IMR-90 (cell line): ENCODE results near the gene ANKRD11. TPM values are rescaled to one million over a fixed set of nuclear protein-coding genes. Genes with fewer than 3 reads are reported as not detected.

Experiments used
- ATAC-seq: fragments of 200-7000 bp; cut with Tn5 transposase; 2 replicates; pipeline ENCODE4 v1.9.1; 2020; ENCODE audit warnings: low read depth, mild to moderate bottlenecking, moderate library complexity
- BruUV-seq: library from RNA; stranded (reverse); fragments of 400-500 nt; replicated peaks from 2 replicates; lab custom pipeline; 2021; lab: Mats Ljungman, UMichigan
- CTCF ChIA-PET: fragments of 300-600 bp; formaldehyde crosslinking; extraction: SDS; loops from one replicate; lab custom pipeline; 2021; ENCODE audit warnings: antibody characterized with exemption; lab: Yijun Ruan, JAX
- POLR2A ChIA-PET: fragments of 300-600 bp; sonication (Branson Sonifier 250); formaldehyde crosslinking; loops from one replicate; lab custom pipeline; 2022; ENCODE audit warnings: antibody characterized with exemption; ENCODE audit not compliant: unreplicated experiment; lab: Charles Lee
- DNase-seq: peaks from one replicate; pipeline ENCODE4 v3.0.0; 2013
- H2AFZ ChIP-seq: replicated peaks from 2 replicates; pipeline ENCODE3; 2013; ENCODE audit warnings: low read length, mild to moderate bottlenecking; ENCODE audit not compliant: poor library complexity
- H2AK5ac ChIP-seq: 2 replicates; pipeline ENCODE4 v1.6.1; 2013; ENCODE audit warnings: low read depth, low read length, inconsistent platforms
- H2AK9ac ChIP-seq: replicated peaks from 2 replicates; pipeline ENCODE3; 2013; ENCODE audit warnings: mild to moderate bottlenecking, low read depth, low read length, moderate library complexity; ENCODE audit not compliant: poor library complexity
- H2BK120ac ChIP-seq: 2 replicates; pipeline ENCODE4 v1.6.1; 2013; ENCODE audit warnings: low read depth, low read length, inconsistent platforms
- H2BK15ac ChIP-seq: 3 replicates; pipeline ENCODE4 v1.6.1; 2013; ENCODE audit warnings: low read depth, low read length, inconsistent platforms
- H2BK20ac ChIP-seq: 2 replicates; pipeline ENCODE4 v1.6.1; 2013; ENCODE audit warnings: low read depth, mild to moderate bottlenecking, inconsistent platforms, low read length, moderate library complexity
- H2BK5ac ChIP-seq: 2 replicates; pipeline ENCODE4 v1.6.1; 2013; ENCODE audit warnings: mild to moderate bottlenecking, low read depth, low read length, inconsistent platforms; ENCODE audit not compliant: poor library complexity, severe bottlenecking
- H3K14ac ChIP-seq: replicated peaks from 2 replicates; pipeline ENCODE4 v1.6.1; 2013; ENCODE audit warnings: low read depth, low read length, inconsistent platforms
- H3K18ac ChIP-seq: 2 replicates; pipeline ENCODE4 v1.6.1; 2013; ENCODE audit warnings: low read depth, low read length, control low read depth
- H3K23ac ChIP-seq: 2 replicates; pipeline ENCODE4 v1.6.1; 2013; ENCODE audit warnings: low read depth, low read length, inconsistent platforms
- H3K27ac ChIP-seq: 2 replicates; pipeline ENCODE4 v1.5.1; 2013; ENCODE audit warnings: mild to moderate bottlenecking, control low read depth, low read length; ENCODE audit not compliant: insufficient read depth
- H3K27me3 ChIP-seq: 2 replicates; pipeline ENCODE4 v1.6.1; 2013; ENCODE audit warnings: low read length; ENCODE audit not compliant: control insufficient read depth, insufficient read depth
- H3K36me3 ChIP-seq: 2 replicates; pipeline ENCODE4 v1.6.1; 2013; ENCODE audit warnings: low read length, mixed read lengths; ENCODE audit not compliant: control insufficient read depth, insufficient read depth
- H3K4ac ChIP-seq: 2 replicates; pipeline ENCODE4 v1.6.1; 2013; ENCODE audit warnings: low read depth, low read length, inconsistent platforms
- H3K4me1 ChIP-seq: 2 replicates; pipeline ENCODE4 v1.6.1; 2013; ENCODE audit warnings: low read length, mixed read lengths; ENCODE audit not compliant: control insufficient read depth, insufficient read depth
- H3K4me2 ChIP-seq: 2 replicates; pipeline ENCODE4 v1.6.1; 2013; ENCODE audit warnings: low read depth, mild to moderate bottlenecking, control low read depth, low read length, moderate library complexity
- H3K4me3 ChIP-seq: 2 replicates; pipeline ENCODE4 v1.5.1; 2013; ENCODE audit warnings: low read depth, mild to moderate bottlenecking, control low read depth, low read length, moderate library complexity; ENCODE audit not compliant: insufficient read depth
- H3K56ac ChIP-seq: 2 replicates; pipeline ENCODE4 v1.6.1; 2013; ENCODE audit warnings: low read length, inconsistent platforms; ENCODE audit not compliant: insufficient read depth; ENCODE audit errors: extremely low read depth
- H3K79me1 ChIP-seq, 2 experiments: 2 replicates each; pipeline ENCODE4 v1.6.1; 2013; ENCODE audit warnings: low read length in 2 of 2, inconsistent platforms in 1 of 2, low read depth in 1 of 2
- H3K9ac ChIP-seq: 2 replicates; pipeline ENCODE4 v1.6.1; 2013; ENCODE audit warnings: low read depth, low read length, control low read depth
- H3K9me1 ChIP-seq: 2 replicates; pipeline ENCODE4 v1.6.1; 2013; ENCODE audit warnings: low read length, inconsistent platforms; ENCODE audit not compliant: insufficient read depth
- H3K9me3 ChIP-seq: 2 replicates; pipeline ENCODE4 v1.6.1; 2013; ENCODE audit warnings: low read length; ENCODE audit not compliant: control insufficient read depth, insufficient read depth
- H4K20me1 ChIP-seq: 2 replicates; pipeline ENCODE4 v1.6.1; 2013; ENCODE audit warnings: low read length, inconsistent platforms; ENCODE audit not compliant: insufficient read depth
- H4K5ac ChIP-seq: 2 replicates; pipeline ENCODE4 v1.6.1; 2013; ENCODE audit warnings: mild to moderate bottlenecking, low read depth, low read length, control low read depth
- H4K8ac ChIP-seq, 2 experiments: 2 replicates each; pipeline ENCODE4 v1.6.1; 2013; ENCODE audit warnings: low read depth in 2 of 2, low read length in 2 of 2, control low read depth in 1 of 2, inconsistent platforms in 1 of 2
- H4K91ac ChIP-seq: 2 replicates; pipeline ENCODE4 v1.6.1; 2013; ENCODE audit warnings: low read depth, low read length, inconsistent platforms; ENCODE audit not compliant: insufficient read depth
- BHLHE40 ChIP-seq: fragments of 150-350 bp; IDR thresholded peaks from 2 replicates; pipeline ENCODE4 v1.6.1; 2016; ENCODE audit warnings: mild to moderate bottlenecking, low read depth, low read length
- CHD1 ChIP-seq: IDR thresholded peaks from 2 replicates; pipeline ENCODE4 v1.6.1; 2012; ENCODE audit warnings: low read depth, low read length, improper control_type of control experiment
- CTCF ChIP-seq: conservative IDR thresholded peaks from 2 replicates; pipeline ENCODE4 v1.5.1; 2012; ENCODE audit warnings: mild to moderate bottlenecking, low read depth, low read length, improper control_type of control experiment
- ELK1 ChIP-seq: fragments of 150-350 bp; IDR thresholded peaks from 2 replicates; pipeline ENCODE4 v1.6.1; 2016; ENCODE audit warnings: low read depth, mild to moderate bottlenecking, low read length, moderate library complexity, borderline replicate concordance
- FOS ChIP-seq: fragments of 150-350 bp; IDR thresholded peaks from 2 replicates; pipeline ENCODE4 v1.6.1; 2016; ENCODE audit warnings: low read depth, low read length
- MAFK ChIP-seq: IDR thresholded peaks from 2 replicates; pipeline ENCODE4 v1.6.1; 2012; ENCODE audit warnings: low read depth, low read length, improper control_type of control experiment
- MAZ ChIP-seq: IDR thresholded peaks from 2 replicates; pipeline ENCODE4 v1.6.1; 2012; ENCODE audit warnings: low read depth, mild to moderate bottlenecking, low read length, improper control_type of control experiment, moderate library complexity, borderline replicate concordance
- MXI1 ChIP-seq: IDR thresholded peaks from 2 replicates; pipeline ENCODE4 v1.6.1; 2012; ENCODE audit warnings: low read depth, mild to moderate bottlenecking, low read length, moderate library complexity, borderline replicate concordance
- NFE2L2 ChIP-seq: fragments of 150-350 bp; IDR thresholded peaks from 2 replicates; pipeline ENCODE4 v1.6.1; 2016; ENCODE audit warnings: low read depth, mild to moderate bottlenecking, low read length
- RAD21 ChIP-seq: IDR thresholded peaks from 2 replicates; pipeline ENCODE4 v1.6.1; 2012; ENCODE audit warnings: low read length, improper control_type of control experiment
- RCOR1 ChIP-seq: IDR thresholded peaks from 2 replicates; pipeline ENCODE4 v1.6.1; 2012; ENCODE audit warnings: mild to moderate bottlenecking, low read length, improper control_type of control experiment; ENCODE audit not compliant: insufficient replicate concordance
- RFX5 ChIP-seq: IDR thresholded peaks from 2 replicates; pipeline ENCODE4 v1.8.0; 2012; ENCODE audit warnings: low read depth, mild to moderate bottlenecking, low read length, moderate library complexity
- SMC3 ChIP-seq: fragments of 150-350 bp; IDR thresholded peaks from 2 replicates; pipeline ENCODE4 v1.6.1; 2016; ENCODE audit warnings: low read depth, mild to moderate bottlenecking, antibody characterized with exemption, low read length, moderate library complexity
- USF2 ChIP-seq: fragments of 150-350 bp; IDR thresholded peaks from 2 replicates; pipeline ENCODE4 v1.6.1; 2017; ENCODE audit warnings: mild to moderate bottlenecking, antibody characterized with exemption, low read length, low read depth
- WGBS, 2 experiments: methylation state at CpG; one replicate each; pipeline versions ENCODE4 v1.1.5 to v1.1.7; 2013; ENCODE audit warnings: missing lambda C conversion rate in 2 of 2; ENCODE audit not compliant: insufficient read length in 1 of 2; ENCODE audit errors: extremely low coverage in 2 of 2; 5-methylcytosine and 5-hydroxymethylcytosine counted together
- dilution Hi-C: fragments of 300-500 bp; cut with HindIII; formaldehyde crosslinking; loops from one replicate; pipeline ENCODE4 v1.14.3; 2018; ENCODE audit warnings: low sequenced_read_pairs; ENCODE audit not compliant: unreplicated experiment
- in situ Hi-C: fragments of 300-500 bp; cut with MboI; formaldehyde crosslinking; loops from 3 replicates; pipeline ENCODE4 v1.14.3; 2019; ENCODE audit warnings: low sequenced_read_pairs, inconsistent platforms, mixed read lengths
- intact Hi-C: fragments of 100-400 bp; cut with micrococcal nuclease; formaldehyde crosslinking; loops from 2 replicates; pipeline ENCODE4 v1.10.0; 2022
- polyA plus RNA-seq, 3 experiments: library from polyadenylated mRNA; depleted of rRNA; stranded (reverse); fragments of >200 nt; gene quantifications; 2 replicates each; pipeline ENCODE4 v1.2.3, GENCODE V29; 2012; ENCODE audit warnings: low replicate concordance in 1 of 3
- total RNA-seq: library from RNA; depleted of rRNA; stranded (reverse); fragments of >200 nt; gene quantifications from 2 replicates; pipeline ENCODE4 v1.2.3, GENCODE V29; 2012

Gene ANKRD11
- total and polyA plus RNA-seq, 2 of the 4 experiments (the other 2 are of a cell fraction) = 46.8 to 71.9 TPM

- Histone ChIP-seq H3K4me1 (peaks cover 53% of the 10 kb centered on the region), H3K9me1 (peaks cover 78% of the 10 kb centered on the region), H3K9me3 (no peaks in the 10 kb centered on the region), H4K20me1 (peaks cover 100% of the 10 kb centered on the region), H2BK20ac (no peak overlapping the region), H4K8ac (no peak overlapping the region), H2BK5ac (peak overlapping the region; percentile 82), H2AFZ (no peak overlapping the region), H4K5ac (no peak overlapping the region), H3K79me1 (peaks cover 5 to 82% of the 10 kb centered on the region in 2 experiments; a peak in 3 of 4 replicates), H3K36me3 (peaks cover 5% of the 10 kb centered on the region; the same call in 1 of the 2 replicates), H3K23ac (no peak overlapping the region), H2BK120ac (no peak overlapping the region), H3K4me2 (peak overlapping the region; percentile 22), H2AK9ac (no peak overlapping the region), H3K4me3 (no peak overlapping the region), H3K27ac (peak overlapping the region; percentile 10; the same call in 1 of the 2 replicates), H3K18ac (no peak overlapping the region), H3K4ac (no peak overlapping the region), H3K14ac (no peak overlapping the region), H2BK15ac (no peak overlapping the region), H4K91ac (no peak overlapping the region), H2AK5ac (peak overlapping the region; percentile 5; the same call in 1 of the 2 replicates), H3K56ac (no peak overlapping the region), H3K27me3 (no peaks in the 10 kb centered on the region), H3K9ac (no peak overlapping the region)
- WGBS, 2 experiments = 31% methylated on average over 6 of the region's 13 CpGs; no CpG with 5 or more reads in 1 of the 2 experiments
- DNase-seq = peak; percentile 75
- CTCF ChIA-PET = interaction anchor here (1.0 kb wide), 1 partner anchor 32 kb away, joined by 3 read pairs; no protein-coding TSS in a partner anchor
- dilution Hi-C loops (no loop called here), in situ Hi-C loops (no loop called here), intact Hi-C loops (loop anchor here (2.0 kb wide), 1 partner anchor 46 kb away; no protein-coding TSS in a partner anchor)
- POLR2A ChIA-PET = no interaction called here
- peak; percentile 76 for ATAC-seq
- no TSS peak for BruUV-seq
- TF ChIP-seq RAD21 (no peak), BHLHE40 (no peak), RCOR1 (no peak), MXI1 (peak; percentile 89; the same call in 1 of the 2 replicates), USF2 (no peak), CHD1 (no peak), RFX5 (no peak), SMC3 (no peak), MAFK (no peak), CTCF (0 out of 2 replicates have a peak, but pooled peaks have one; percentile 19), ELK1 (no peak), MAZ (no peak), FOS (no peak), NFE2L2 (peak; percentile 74)
Measured at GRCh38 chr16:89442990-89443726, 47.2 kb downstream of the ANKRD11 start.
